ELF-1 (cell line): ENCODE results near the gene FLRT1.

Source experiments
- DNase-seq: peaks from one replicate; pipeline ENCODE4 v3.0.0-alpha.2; 2016; ENCODE audit warnings: low read depth, low spot score

Gene FLRT1, protein sequence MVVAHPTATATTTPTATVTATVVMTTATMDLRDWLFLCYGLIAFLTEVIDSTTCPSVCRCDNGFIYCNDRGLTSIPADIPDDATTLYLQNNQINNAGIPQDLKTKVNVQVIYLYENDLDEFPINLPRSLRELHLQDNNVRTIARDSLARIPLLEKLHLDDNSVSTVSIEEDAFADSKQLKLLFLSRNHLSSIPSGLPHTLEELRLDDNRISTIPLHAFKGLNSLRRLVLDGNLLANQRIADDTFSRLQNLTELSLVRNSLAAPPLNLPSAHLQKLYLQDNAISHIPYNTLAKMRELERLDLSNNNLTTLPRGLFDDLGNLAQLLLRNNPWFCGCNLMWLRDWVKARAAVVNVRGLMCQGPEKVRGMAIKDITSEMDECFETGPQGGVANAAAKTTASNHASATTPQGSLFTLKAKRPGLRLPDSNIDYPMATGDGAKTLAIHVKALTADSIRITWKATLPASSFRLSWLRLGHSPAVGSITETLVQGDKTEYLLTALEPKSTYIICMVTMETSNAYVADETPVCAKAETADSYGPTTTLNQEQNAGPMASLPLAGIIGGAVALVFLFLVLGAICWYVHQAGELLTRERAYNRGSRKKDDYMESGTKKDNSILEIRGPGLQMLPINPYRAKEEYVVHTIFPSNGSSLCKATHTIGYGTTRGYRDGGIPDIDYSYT

DNA sequence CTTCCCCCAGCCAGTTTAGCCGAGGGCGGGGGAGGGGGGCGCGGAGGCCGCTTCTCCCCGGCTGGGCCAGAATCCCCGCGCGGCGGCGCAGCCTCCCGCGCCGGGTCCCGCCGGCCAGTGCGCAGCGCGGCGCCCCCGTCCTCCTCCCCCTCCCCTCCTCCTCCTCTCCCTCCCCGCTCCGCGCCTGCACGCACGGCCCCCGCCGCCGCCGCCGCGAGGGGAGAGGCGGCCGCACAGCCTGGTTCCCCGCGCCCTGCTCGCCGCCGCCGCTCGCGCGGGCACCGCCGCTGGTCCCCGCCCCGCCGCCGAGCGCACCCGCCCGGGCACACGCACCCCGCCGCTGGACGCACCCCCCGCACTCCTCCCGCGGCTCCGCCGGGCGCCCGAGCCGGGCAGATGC lies at the start of gene FLRT1:
Gene FLRT1 (plus strand): TSS at position 356 of the 400 bp plus-strand sequence. CDS start 80,337 bp downstream, outside the sequence.
- no peak for DNase-seq

DNA sequence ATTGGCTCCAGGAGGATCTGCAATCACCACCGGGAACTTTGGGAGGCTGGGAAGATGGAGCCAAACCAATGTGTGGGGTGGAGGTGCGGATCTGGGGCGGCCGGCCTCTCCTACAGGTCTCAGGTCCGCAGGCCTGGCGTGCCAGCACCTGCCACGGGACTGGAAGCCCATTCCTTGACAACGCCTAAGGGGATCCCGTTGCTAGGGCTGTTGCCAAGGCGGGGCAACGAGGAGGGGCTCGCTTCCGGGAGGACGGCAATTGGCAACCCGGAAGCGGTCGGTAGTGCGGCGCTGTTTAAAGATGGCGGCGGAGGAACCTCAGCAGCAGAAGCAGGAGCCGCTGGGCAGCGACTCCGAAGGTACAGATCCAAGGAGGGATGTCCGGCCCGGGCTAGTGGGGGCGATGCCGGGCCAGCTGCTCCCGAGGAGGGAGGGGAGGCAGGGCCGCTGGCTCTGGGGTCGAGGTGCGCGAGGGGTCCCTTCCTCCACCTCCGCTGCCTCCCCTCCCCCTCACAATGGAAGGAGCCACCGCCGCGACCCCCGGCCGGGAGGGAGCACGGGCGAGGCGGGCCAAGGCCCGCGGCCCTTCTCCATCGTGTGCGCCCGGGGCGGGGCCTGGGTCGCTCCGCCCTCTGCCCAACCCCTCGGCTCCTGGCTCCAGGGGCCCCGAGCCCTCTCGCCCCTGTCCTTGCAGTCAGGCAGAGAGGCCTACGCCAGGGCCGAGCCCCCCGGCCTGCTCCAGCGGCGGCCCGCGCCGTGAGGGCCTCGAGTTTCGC lies 49.4 kb upstream of the FLRT1 start, which contains the start of gene OTUB1:
Gene OTUB1 (plus strand): TSS at position 283 of the 776 bp plus-strand sequence. CDS start 19 bp downstream, at position 302.
- peak; percentile 99 for DNase-seq

DNA sequence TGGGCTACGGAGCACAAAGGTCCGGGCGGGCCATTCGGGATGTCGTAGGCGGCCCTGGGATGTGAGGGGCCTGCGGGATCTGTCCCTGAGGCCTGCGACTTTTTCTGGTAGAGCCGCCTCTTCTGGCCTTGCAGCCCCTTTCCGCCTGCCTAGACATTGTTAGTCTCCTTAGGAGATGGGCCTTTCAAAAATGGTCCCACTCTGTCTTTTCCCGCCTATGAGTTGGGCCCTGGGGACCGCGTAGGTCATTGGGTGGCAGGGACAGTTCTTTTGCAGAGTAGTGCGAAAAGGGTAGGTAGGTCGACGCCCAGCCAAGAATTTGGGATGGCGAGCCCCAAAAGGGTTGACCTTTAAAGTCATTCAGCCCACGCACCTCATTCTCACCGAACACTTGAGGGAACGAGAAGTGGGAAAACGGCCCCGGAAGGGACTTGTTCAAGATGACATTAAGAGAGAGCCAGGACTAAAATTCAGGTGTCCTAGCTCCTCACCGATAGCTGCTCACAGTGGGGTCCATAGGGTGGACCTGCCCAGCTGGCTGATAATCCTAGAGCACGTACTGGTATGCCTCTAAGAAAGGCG lies 48.7 kb upstream of the FLRT1 start:
- no peak for DNase-seq

DNA sequence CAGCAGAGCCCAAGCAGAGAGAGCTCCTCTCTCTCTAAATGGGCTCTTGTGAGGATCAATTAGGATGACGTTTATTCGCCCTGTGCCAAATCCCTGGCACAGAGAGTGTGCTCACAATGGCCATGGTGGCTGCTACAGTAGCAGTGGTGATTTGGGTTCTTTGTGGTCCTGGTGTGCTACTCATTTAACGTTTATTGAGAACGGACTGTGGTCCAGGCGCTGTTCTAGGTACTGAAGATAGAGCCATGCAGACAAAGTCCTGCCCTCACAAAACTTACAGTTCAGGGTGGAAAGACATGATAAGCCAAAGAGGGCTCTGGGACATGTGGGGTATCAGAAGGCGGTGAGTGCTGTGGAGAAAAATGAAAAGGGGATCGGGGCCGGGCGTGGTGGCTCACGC lies 44.2 kb upstream of the FLRT1 start:
- DNase-seq, result no peak

DNA sequence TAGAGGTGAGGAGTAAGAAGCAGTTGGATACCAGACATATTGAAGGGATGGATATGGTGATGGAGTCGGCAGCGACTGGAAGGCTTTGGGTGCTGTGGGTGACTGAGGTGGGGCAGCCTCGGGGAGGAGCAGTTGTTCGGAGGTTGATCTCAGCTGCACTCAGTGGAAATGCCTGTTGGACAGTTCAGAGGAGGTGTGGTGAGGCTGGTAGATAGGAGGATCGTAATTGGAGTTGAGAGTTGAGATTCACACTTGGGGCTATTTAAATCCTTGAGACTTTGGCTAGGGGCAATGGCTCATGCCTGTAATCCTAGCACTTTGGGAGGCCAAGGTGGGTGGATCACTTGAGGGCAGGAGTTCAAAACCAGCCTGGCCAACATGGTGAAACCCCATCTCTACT lies 42.6 kb upstream of the FLRT1 start:
- no peak for DNase-seq

DNA sequence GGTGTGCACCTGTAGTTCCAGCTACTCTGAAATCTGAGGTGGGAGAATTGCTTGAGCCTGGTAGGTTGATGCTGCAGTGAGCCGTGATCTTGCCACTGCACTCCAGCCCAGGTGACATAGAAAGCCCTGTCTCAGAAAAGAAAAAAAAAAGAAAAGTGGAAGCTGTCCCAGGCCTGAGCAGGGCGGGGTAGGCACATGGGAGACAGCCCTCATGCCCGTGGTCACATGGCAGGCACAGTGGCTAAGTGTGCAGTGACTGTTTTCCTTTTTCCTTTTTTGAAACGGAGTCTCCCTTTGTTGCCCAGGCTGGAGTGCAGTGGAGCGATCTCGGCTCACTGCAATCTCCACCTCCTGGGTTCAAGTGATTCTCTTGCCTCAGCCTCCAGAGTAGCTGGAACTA lies 41.7 kb upstream of the FLRT1 start:
- DNase-seq, result no peak

DNA sequence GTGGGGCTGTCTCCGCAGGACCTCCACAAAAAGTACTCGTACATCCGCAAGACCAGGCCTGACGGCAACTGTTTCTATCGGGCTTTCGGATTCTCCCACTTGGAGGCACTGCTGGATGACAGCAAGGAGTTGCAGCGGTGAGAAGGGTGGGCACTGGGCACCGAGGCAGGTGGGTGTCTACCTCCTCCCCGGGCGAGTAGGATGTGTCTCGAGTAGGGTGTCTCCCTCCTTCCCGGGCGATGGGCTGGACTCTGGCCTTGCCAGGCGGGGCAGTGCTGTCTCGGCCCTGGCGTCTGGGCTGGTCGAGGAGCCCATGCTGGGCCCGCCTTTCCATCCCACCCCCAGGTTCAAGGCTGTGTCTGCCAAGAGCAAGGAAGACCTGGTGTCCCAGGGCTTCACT lies 39.2 kb upstream of the FLRT1 start:
- no peak for DNase-seq

DNA sequence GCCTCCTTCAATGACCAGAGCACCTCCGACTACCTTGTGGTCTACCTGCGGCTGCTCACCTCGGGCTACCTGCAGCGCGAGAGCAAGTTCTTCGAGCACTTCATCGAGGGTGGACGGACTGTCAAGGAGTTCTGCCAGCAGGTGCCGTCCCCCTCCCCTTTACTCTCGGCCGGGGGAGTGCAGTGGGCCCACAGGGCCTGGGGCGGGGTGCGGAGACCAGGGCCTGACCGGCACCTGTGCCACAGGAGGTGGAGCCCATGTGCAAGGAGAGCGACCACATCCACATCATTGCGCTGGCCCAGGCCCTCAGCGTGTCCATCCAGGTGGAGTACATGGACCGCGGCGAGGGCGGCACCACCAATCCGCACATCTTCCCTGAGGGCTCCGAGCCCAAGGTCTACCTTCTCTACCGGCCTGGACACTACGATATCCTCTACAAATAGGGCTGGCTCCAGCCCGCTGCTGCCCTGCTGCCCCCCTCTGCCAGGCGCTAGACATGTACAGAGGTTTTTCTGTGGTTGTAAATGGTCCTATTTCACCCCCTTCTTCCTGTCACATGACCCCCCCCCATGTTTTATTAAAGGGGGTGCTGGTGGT lies 38.5 kb upstream of the FLRT1 start:
- no peak for DNase-seq

DNA sequence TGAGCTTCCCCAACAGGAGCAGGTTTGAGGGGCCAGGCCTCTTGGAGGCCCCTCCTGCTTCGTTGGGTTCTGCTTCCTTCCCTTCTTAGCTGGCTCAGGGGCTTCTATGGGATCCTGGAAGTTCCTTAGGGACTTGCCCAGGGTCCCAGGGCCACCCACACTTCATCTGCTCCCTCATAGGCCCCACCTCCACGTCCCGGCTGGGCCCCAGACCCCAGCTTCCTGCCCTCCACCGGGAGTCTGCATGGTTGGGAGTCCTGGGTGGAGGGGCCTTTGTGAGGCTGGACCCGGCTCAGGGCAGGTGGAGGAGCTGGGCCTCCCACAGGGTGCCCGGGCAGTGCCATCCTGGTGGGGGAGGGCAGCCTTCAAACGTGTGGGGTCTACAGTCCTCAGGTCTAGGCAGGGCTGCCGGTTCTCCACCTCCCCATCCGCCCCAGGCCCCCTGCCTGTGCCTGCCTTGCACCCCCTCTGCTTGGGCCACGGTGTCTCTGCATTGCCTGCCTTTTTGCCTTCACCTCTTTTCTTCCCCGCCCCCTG lies 37.9 kb upstream of the FLRT1 start:
- DNase-seq, result no peak

DNA sequence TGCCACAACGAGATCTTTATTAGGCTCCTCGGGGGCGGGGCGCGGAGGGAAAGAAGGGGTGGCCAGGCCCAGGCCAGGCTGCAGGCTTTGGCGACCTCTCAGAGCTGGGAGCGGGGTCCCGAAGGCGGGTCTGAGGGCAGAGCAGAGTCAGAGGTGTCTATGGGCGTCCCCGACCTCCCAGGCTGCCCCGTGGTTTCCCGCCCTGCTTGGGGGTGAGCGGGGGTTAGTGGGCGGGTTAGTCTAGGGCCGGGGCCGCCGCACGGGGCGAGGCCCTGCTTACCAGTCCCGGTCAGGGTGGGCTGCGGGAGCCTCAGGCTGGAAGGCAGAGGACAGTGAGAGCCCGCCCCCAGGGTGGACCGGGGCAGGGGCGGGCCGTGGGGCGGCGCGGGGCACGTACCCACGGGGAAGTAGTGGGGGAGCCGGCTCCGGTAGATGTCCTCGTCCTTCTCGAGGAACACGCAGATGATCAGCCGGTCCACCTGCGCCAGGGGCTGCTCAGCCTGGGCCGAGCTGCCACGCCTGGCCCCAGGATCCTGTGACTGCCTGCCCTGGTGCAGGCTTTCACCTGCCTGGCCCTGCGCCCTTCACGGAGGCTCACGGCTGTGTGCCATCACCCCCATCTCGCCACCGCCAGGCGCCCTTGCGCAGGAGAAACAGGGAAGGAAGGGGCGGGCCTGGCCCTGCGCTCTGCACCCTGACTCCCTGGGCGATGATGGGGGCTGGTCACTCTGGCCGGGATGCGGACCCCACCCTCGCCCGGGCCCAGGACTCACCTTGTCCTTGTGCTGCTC lies 37.0 kb upstream of the FLRT1 start:
- no peak for DNase-seq

DNA sequence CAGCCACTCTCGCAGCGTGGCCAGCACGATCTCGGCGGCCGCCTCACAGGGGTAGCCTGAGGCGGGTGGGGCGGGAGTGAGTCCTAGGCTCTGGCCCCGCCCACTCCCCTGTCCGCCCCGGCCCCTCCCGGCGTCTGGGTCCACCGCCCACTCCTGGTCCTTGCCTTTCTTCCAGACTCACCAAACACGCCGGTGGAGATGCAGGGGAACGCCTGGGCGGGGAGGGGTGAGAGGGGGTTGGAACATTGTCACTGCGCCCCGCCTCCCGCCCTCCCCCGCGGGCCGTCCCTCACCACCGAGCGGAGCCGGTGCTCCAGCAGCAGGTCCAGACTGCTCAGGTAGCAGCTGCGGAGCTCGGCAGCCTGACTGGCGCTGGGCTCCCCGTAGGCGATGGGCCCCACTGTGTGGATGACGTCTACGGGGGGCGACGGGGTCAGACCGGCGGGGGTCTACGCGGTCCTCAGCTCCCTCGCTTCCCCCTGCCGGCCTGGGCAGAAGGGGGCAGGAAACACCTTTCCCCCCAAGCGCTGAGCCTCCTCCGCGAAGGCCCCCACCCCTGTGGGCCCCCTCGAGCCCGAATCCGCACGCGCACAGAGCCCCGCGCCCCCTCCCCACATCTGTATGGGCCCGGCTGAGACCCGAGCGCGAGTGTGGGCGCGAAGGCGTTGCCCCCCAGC lies 36.2 kb upstream of the FLRT1 start:
- peak; percentile 86 for DNase-seq

DNA sequence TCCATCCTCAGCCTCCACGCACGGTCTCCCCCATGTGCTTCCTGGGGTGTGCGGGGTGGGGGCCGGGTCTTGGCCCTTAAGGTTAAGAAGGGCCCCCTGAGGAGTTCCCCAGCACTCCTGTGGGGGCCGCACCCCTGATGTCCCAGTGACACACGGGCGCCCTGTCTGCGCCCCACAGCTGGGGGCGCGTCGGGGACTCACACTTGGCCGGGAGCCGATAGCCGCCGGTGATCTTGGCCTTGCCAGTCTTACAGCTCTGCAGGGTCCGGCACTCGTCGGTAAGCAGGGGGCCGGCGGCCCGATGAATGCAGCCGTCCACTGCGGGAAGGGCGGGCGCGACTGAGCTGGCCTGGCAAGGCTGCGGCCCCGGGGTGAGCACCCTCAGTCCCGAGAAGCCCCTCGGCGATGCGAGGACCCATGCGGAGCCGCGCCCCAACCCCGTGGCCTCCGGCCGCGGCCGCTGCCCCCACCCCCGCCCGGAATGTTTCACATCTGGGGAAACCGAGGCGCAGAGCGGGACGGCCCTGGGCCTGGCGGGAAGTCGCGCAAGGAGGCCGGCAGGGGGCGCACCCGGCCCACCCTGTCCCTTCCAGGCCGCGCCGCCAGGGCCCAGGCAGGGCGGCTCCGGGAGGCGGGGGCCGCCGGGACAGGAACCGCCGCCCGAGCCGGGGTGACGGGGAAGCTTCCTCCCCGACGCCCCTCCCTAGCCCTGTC lies 35.5 kb upstream of the FLRT1 start:
- DNase-seq, result peak; percentile 80

DNA sequence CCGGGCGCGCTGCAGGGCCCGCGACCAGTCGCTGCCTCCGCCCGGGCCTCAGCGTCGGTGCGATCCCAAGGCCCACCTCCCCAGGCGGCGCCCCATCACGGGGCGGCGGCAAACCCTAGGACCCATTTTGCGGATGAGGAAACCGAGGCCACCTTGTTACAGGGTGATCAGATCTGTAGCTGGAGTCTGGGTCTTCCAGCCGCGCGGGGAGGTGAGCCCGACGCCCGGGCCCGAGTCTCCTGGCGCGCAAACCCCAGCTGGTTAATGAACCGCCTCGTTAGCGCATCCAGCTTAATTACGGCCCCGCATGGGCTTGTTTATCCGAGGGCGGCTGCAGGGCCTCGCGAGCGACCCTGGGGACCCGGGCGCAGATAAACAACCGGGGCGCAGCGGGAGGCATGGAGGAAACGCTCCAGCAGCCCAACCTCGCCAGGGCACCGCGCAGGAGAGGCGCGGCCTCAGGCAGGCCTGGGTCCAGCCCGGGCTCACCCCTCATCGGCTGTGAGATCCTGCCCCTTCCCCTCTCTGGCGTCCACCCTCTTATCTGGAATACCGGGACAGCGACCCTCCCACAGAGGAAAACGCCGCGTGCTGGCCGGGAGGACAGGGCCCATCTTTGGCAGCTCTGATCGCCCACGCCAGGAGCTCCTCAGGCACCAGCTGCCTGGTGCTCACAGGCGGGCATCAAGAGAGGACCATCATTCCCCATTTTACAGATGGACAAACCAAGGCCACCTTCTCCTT lies 34.8 kb upstream of the FLRT1 start:
- DNase-seq, result no peak

DNA sequence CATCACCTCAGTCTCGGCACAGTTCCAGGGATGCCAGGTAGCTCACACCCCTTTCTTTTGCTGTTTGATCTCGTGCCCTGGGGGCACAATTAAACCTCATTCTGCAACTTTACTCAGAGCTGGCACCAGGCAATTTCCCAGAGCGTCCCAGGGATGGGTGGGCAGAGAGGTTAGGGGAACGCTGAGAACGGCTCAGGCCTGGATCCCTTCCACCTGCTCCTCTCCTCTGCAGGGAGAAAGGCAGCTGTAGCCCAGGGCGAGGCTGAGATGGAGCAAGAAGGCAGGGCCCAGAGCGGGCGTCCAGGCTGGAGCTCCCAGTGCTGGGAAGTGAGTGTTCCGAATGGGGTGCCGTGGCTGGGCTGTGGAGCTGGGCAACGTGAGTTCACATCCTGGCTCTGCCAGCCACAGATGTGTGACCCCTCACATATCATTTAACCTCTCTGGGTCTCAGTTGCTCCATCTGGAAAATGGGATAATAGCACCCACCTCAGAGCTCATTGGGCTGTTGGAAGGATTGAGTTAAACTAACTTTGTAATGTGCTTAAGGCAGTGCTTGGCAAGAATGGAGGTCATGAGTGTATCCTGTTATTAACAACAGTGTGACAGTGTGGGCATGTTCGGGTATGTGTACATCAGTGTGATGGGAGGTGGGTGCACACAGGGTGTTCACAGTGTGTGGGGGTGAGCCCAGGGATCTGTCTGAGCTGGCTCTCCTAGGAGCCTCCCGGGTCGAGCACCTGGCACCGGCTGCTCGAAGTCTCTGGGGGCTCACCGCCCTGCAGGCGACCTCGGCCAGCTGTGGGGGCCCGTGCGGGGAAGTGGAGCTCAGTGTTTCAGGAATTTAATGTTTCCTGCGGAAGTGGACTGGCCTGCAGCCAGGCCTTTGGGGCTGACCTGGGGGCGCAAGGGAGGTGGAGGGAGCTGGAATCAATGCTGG lies 34.0 kb upstream of the FLRT1 start:
- DNase-seq, result no peak

DNA sequence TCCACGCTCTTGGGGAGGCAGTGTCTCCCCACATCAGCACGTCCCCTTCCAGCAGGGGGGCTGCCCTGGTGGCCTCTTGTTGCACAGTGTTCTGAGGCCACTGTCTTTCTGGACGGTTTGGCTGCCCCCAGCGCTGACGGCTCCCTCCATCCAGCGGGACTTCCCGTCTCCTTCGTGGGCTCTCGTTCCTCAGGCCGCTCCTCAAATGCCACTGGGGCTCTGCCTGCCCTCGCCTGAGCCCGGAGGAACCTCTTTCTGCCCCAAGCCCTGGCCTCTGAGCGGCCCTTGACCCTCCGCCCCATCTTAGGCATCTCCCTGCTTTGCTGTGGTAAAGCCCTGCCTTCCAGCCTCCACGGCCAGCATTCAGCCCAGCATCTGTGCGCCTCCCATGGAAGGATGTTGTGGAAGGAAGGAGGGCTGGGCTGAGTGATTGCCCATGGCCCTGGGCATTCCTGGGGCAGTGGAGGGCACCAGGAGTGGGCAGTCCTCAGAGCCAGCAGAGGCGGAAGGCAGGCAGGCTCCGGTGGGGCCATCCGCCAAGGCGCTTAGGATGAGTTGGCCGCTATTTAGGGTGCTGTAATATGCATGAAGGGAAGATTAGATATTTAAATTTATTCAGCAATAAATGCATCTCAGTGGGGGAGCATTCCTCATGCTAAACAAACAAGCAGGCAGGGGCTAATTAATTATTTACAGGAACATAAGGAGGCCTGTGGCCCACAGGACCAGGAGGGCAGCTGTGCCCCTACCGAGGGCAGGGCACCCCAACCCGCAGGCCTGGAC lies 31.7 kb upstream of the FLRT1 start:
- no peak for DNase-seq

DNA sequence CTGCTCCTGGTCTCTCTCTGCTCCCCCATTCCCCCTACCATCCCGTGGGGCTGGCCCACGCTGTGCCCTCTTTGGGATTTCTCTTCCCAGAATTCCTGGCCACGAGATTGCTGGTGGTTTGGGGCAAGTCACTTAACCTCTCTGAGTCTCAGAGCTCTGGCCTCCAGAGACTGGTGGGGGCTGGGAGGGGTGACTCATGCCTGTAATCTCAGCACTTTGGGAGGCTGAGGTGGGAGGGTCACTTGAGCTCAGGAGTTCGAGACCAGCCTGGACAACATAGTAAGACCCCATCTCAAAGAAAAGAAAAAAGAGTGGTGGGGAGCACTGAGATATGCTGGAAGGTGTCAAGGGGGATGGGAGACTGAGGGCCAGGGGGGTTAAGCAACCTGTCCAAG lies 31.1 kb upstream of the FLRT1 start:
- no peak for DNase-seq

DNA sequence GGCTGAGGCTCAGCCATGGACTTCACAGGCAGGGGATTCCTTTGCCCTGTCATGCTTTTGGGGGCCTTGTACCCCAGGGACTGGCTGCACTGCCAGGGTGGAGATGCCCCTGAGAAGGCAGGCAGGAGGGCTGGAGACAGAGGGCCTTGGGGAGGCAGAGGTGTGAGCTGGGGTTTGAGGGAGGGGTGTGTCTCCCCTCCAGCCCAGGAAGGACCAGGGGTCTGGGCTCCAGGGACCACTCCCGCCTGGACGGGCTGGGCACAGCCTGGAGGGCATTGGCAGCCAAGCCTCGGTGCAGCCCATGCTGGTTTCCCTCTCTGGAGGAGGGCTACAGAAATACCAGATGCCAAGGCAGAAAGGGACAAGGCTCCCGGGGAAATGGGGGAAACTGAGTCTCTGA lies 30.0 kb upstream of the FLRT1 start:
- DNase-seq, result no peak
